IPS-NIHi7 (cell line): ENCODE data around the gene MGLL.
"Not testable (repeated sequence)": the region's sequence is repeated elsewhere in the genome, so short reads cannot be mapped to it uniquely, and the experiment has no call there.

Source experiments
- DNase-seq: peaks from one replicate; pipeline ENCODE4 v3.0.0; 2012; ENCODE audit warnings: mixed read lengths; ENCODE audit errors: extremely low spot score

Gene MGLL

GRCh38 chr3:127690823-127691452 lies 131.4 kb downstream of the MGLL start:
- peak; percentile 63 for DNase-seq

- DNase-seq, result no peak
These were observed 132.2 kb downstream of the MGLL start for GRCh38 chr3:127690106-127690505.

- DNase-seq, result no peak
These were observed 133.0 kb downstream of the MGLL start for GRCh38 chr3:127689266-127689860.

DNA sequence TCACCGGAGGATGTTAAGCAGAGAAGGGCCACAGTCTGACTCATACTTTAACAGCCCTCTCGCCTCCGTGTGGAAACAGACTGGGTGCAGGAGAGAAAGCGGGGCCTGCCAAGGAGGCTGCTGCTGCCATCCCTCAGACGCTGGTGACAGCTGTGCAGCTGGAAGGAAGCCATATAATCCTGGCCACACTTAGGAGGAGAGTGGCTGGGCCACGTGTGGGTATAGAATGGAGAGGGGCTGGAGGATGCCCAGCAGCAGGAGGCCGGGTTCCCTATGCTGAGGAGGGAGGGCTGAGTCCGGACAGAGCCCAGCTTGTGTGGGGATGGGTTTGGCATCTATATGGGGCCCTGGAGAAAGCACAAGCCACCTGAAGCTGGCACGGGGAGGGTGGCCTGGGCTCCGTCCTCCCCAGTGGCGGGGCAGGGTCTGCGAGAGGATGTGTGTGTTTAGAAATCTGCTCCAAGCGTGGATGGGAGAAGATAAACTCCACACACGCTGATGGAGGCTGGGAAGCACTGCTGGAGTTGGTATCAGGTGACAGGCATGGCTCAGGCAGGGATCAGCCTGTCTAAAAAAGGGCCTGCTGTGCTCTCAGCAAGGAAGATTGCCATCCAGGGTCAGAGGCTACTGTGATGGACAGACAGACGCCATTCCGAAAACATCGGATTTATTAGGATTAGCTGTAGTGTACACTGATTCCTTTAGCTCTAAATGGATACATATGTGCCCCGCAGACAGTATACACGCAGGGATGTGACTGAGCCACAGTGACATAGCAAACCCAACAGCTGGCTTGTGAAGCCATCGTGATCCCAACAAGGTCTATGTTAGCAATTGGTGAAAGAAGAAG lies 133.7 kb downstream of the MGLL start:
- no peak for DNase-seq

DNA sequence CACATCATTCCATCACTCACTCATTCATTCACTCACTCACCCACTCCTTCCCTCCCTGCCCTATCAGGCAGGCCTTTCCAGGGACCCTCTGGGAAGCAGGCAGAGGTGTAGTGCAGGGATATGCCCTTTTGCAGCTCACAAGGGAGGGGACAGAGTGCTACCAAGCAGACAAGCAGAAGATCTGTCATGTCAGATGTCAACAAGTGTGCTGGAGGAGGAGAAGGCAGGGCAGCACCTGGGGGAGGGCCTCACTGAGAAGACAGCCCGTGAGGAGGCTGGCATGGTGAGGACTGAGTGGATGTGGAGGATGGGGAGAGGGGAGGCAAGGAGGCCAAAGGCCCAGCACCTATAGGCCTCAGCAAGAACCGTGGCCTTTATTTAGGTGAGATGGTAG lies 134.3 kb downstream of the MGLL start:
- no peak for DNase-seq

GRCh38 chr3:127687228-127687737 lies 135.0 kb downstream of the MGLL start:
- no peak for DNase-seq

DNA sequence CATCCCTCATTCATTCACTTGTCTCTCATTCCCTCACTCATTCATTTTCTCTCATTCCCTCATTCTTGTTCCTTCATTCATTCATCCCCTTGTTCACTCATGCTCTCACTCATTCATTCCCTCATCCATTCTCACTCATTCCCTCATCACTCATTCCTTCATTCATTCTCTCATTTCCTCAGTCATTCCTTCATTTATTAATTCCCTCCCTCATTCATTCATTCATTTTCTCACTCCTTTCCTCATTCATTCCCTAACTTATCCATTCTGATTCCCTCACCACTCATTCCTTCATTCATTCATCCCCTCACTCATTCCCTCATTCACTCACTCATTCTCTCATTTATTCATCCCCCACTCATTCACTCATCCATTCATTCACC lies 135.8 kb downstream of the MGLL start:
- no peak for DNase-seq

- no peak for DNase-seq
These were observed 136.4 kb downstream of the MGLL start for GRCh38 chr3:127685708-127686511.

- no peak for DNase-seq
These were observed 137.2 kb downstream of the MGLL start for GRCh38 chr3:127684871-127685707.

GRCh38 chr3:127682561-127682960 lies 139.8 kb downstream of the MGLL start:
- DNase-seq, result peak; percentile 40

- DNase-seq, result not testable (repeated sequence)
These were observed 140.2 kb downstream of the MGLL start for GRCh38 chr3:127682175-127682554.

- no peak for DNase-seq
These were observed 141.5 kb downstream of the MGLL start for GRCh38 chr3:127680798-127681221.

GRCh38 chr3:127680146-127680661 lies 142.1 kb downstream of the MGLL start:
- no peak for DNase-seq

GRCh38 chr3:127679534-127680145 lies 142.7 kb downstream of the MGLL start:
- peak; percentile 46 for DNase-seq

DNA sequence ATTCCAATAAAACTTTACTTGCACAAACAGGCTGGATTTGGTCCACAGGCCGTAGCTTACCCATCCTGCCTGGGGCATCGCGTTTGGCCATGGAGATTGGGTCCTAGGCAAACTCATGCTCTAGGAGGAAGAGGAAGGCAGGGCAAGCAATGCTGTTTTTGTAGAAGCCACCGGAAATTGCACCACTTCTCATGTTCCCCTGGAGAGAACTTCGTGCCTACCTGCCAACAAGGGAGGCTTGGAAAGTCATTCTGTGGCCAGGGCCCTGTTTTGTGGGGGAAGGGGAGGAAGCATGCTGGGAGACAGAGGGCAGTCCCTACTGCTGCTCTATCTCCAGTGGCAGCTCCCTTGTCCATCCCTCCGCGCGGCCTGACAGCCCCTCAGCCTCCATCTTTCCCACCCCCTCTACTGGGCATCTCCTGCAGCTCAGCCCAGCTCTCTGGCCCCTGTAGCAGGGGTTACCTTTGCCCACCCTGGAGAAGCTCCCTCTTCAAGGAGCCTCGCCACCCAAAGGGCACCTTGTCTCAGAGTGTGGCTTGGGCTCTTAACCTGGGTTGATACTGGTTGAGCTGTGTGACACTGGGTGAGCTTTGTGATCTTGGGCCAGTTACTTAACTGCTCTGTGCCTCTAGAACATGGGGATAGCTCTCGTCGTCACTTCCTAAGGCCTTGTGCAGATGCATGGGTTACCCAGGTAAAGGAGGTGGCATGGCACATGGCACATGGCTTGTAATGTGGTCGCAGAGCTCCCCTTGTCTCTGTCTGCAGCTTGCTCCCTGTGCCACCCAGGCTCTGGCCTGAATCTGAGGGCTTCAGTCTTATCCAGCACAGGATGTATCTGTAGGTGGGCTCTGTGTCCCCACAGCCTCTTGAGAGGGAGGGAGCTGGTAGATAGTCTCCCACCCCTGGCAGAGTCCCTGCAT lies 143.4 kb downstream of the MGLL start:
- DNase-seq, result no peak

DNA sequence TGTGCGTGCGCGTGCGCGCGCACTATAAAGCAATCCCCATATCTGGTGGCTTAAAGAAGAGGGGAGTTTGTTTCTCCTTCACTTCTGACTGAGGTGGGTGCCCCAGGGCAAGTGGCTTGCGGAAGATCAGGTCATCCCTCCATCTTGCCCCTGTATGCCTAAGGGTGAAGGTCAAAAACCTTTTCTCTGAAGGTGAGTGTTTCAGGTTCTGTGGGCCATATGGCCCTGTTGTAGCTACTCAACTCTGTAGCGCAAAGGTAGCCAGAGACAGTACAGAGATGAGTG lies 144.1 kb downstream of the MGLL start:
- DNase-seq, result no peak

DNA sequence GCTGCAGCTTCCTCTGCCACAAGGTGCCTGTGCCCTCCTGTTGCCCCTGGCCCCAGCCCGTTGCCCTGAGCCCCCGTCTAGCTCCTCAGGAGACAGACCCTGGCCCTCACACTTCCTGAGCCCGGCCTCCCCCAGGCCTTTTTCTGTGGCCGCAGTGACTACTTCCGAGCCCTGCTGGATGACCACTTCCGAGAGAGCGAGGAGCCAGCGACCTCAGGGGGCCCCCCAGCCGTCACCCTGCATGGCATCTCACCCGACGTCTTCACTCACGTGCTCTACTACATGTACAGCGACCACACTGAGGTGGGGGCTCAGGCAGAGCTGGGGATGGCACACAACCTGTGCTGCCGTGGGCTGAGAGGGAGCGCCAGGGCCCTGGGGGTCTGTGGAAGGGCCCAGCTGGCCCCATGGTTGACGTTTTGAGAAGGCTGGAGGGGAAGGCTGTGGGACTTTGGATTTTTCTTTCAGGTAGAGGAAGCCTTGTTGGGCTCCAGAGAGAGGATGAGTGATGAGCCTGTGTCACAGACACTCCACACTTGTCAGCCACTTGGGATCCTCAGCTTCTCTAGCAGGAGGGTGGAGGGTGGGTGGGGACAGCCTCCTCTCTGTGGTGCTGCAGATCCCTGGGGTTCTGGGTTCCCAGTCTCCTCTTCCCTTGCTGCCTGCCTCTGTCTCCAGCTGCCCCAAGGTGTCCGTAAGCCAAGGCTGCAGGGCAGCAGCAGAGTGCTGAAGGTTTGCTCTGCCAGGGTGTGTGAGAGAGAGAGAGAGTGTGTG lies 144.6 kb downstream of the MGLL start:
- DNase-seq, result no peak

GRCh38 chr3:127676921-127677351 lies 145.4 kb downstream of the MGLL start:
- no peak for DNase-seq

DNA sequence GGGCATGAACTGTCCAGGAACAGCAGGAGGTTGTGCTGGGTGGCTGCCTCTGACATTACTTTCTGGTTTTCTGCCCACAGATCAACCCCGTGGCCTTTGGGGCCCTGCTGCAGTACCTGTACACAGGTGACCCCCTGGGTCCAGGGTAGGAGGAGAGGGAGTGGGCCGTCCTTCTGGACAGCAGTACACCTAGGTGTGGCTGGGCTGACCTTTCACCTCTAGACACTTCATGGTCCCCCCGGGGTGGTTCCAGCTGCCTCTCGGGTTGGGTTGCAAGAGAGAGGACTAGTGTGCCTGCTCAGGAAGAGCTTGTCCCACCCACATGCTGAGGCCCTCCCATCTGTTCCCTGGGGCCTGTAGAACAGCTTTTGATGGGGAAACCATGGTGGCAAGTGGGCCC lies 145.9 kb downstream of the MGLL start:
- DNase-seq, result no peak
